Panc1 (cell line): Measurements from ENCODE around the gene RSPRY1. TPM values are rescaled to one million over a fixed set of nuclear protein-coding genes. Genes with fewer than 3 reads are reported as not detected.

ENCODE experiments used
- ATAC-seq: fragments of 200-7000 bp; cut with Tn5 transposase; 2 replicates; pipeline ENCODE4 v1.9.1; 2020; ENCODE audit warnings: mild to moderate bottlenecking, moderate library complexity
- BruUV-seq: library from RNA; stranded (reverse); fragments of 400-500 nt; replicated peaks from 2 replicates; lab custom pipeline; 2021; lab: Mats Ljungman, UMichigan
- CTCF ChIA-PET: fragments of 300-600 bp; sonication (Branson Sonifier 250); formaldehyde crosslinking; loops from one replicate; lab custom pipeline; 2022; ENCODE audit warnings: antibody characterized with exemption; lab: Charles Lee
- POLR2A ChIA-PET: fragments of 300-600 bp; sonication (Branson Sonifier 250); formaldehyde crosslinking; loops from one replicate; lab custom pipeline; 2022; ENCODE audit warnings: antibody characterized with exemption; lab: Charles Lee
- DNase-seq: peaks from one replicate; pipeline ENCODE4 v3.0.0-alpha.2; 2010; ENCODE audit warnings: low read depth, low spot score
- H3K27ac ChIP-seq: 2 replicates; pipeline ENCODE4 v1.5.1; 2011; ENCODE audit warnings: mild to moderate bottlenecking, low read length, inconsistent platforms
- H3K27me3 ChIP-seq: fragments of 200-500 bp; sonication (Bioruptor generic); 2 replicates; pipeline ENCODE4 v1.6.0; 2014; ENCODE audit warnings: low read length, inconsistent platforms; ENCODE audit not compliant: control insufficient read depth, insufficient read depth
- H3K36me3 ChIP-seq: fragments of 200-500 bp; sonication (Bioruptor generic); 2 replicates; pipeline ENCODE4 v1.5.1; 2014; ENCODE audit warnings: inconsistent platforms, mild to moderate bottlenecking, low read length, moderate library complexity; ENCODE audit not compliant: control insufficient read depth, insufficient read depth
- H3K4me1 ChIP-seq: 2 replicates; pipeline ENCODE4 v1.5.1; 2011; ENCODE audit warnings: inconsistent platforms, mild to moderate bottlenecking, low read length, moderate library complexity; ENCODE audit not compliant: control insufficient read depth, insufficient read depth
- H3K4me3 ChIP-seq, 2 experiments: 2 replicates each; pipeline ENCODE4 v1.5.1; 2011 to 2012; ENCODE audit warnings: low read depth in 2 of 2, low read length in 2 of 2, mild to moderate bottlenecking in 2 of 2, inconsistent platforms in 1 of 2, moderate library complexity in 1 of 2
- H3K9me3 ChIP-seq: fragments of 200-500 bp; sonication (Bioruptor generic); 2 replicates; pipeline ENCODE4 v1.5.1; 2014; ENCODE audit warnings: low read depth, mild to moderate bottlenecking, inconsistent platforms, low read length, moderate library complexity; ENCODE audit not compliant: control insufficient read depth, insufficient read depth
- CTCF ChIP-seq: fragments of 450-650 bp; IDR thresholded peaks from 2 replicates; pipeline ENCODE4 v1.5.1; 2017; ENCODE audit warnings: mild to moderate bottlenecking
- POLR2AphosphoS5 ChIP-seq: IDR thresholded peaks from 2 replicates; pipeline ENCODE4 v1.6.1; 2012; ENCODE audit warnings: mild to moderate bottlenecking, low read depth, low read length, moderate library complexity
- REST ChIP-seq, 2 experiments: IDR thresholded peaks; 2 replicates each; pipeline ENCODE4 v1.6.1; 2011 to 2012; ENCODE audit warnings: low read depth in 2 of 2, control low read depth in 1 of 2, low read length in 1 of 2, mild to moderate bottlenecking in 1 of 2, moderate library complexity in 1 of 2; ENCODE audit not compliant: insufficient read depth in 1 of 2
- SIN3A ChIP-seq: IDR thresholded peaks from 2 replicates; pipeline ENCODE4 v1.6.1; 2012; ENCODE audit warnings: low read depth, mild to moderate bottlenecking, low read length, moderate library complexity, borderline replicate concordance; ENCODE audit not compliant: insufficient read depth
- TCF7L2 ChIP-seq: IDR thresholded peaks from 2 replicates; pipeline ENCODE4 v1.6.1; 2011; ENCODE audit warnings: mild to moderate bottlenecking, low read depth, low read length, inconsistent platforms
- in situ Hi-C: cut with HindIII; loops from 2 replicates; pipeline ENCODE4 v1.10.0; 2016; ENCODE audit warnings: low sequenced_read_pairs, low pct_unique_long_range_greater_than_20kb
- intact Hi-C: fragments of 100-400 bp; cut with micrococcal nuclease; formaldehyde crosslinking; loops from one replicate; pipeline ENCODE4 v1.10.0; 2022; ENCODE audit not compliant: unreplicated experiment
- total RNA-seq: library from RNA; stranded (reverse); gene quantifications from one replicate; pipeline ENCODE4 v1.2.1, GENCODE V29; 2021; ENCODE audit not compliant: unreplicated experiment

The RSPRY1 gene
- total RNA-seq, 1 experiment from 2014 or later = 29.4 TPM

GRCh38 chr16:57268804-57269800 lies 83.0 kb downstream of the RSPRY1 start:
- intact Hi-C loops = no loop called here
- no peak for ATAC-seq

More at GRCh38 chr16:57268804-57269800, 83.0 kb downstream of the RSPRY1 start:
- H3K9me3 ChIP-seq = no peaks in the 10 kb centered on the region
- H3K27me3 ChIP-seq = no peaks in the 10 kb centered on the region
- BruUV-seq = no TSS peak
- in situ Hi-C loops = no loop called here
- DNase-seq = no peak
- POLR2A ChIA-PET = no interaction called here
- no peak overlapping the region for H3K4me3 ChIP-seq
- H3K36me3 ChIP-seq = no peaks in the 10 kb centered on the region
- CTCF ChIA-PET = no interaction called here
- TF ChIP-seq CTCF (no peak), REST (IDR thresholded peaks at IDR 0.05; ENCODE audit: insufficient read depth in 1 of 2, low read depth in 2 of 2, low read length in 1 of 2) (no peak), TCF7L2 (no peak), POLR2AphosphoS5 (no peak), SIN3A (no peak)
- H3K27ac ChIP-seq = no peak overlapping the region
- H3K4me1 ChIP-seq = peaks cover 6% of the 10 kb centered on the region
